Duodenal mucosa (tissue), 2 donors: ENCODE data around the gene UBR7.
"Not testable (repeated sequence)": the region's sequence is repeated elsewhere in the genome, so short reads cannot be mapped to it uniquely, and the experiment has no call there.

Experiments used
- H3K27ac ChIP-seq: one replicate; pipeline ENCODE4 v1.7.0; 2013; ENCODE audit warnings: low read depth, low read length
- H3K27me3 ChIP-seq, 2 donors: one replicate each; pipeline ENCODE4 v1.7.0; 2013; ENCODE audit warnings: low read length in 2 of 2, control low read depth in 1 of 2; ENCODE audit not compliant: insufficient read depth in 2 of 2, control insufficient read depth in 1 of 2
- H3K36me3 ChIP-seq, 2 donors: one replicate each; pipeline ENCODE4 v1.7.0; 2013; ENCODE audit warnings: low read length in 2 of 2, control low read depth in 1 of 2; ENCODE audit not compliant: insufficient read depth in 2 of 2, control insufficient read depth in 1 of 2
- H3K4me1 ChIP-seq, 2 donors: one replicate each; pipeline ENCODE4 v1.7.0; 2013; ENCODE audit warnings: low read length in 2 of 2, control low read depth in 1 of 2; ENCODE audit not compliant: insufficient read depth in 2 of 2, control insufficient read depth in 1 of 2
- H3K4me3 ChIP-seq, 2 donors: one replicate each; pipeline ENCODE4 v1.7.0; 2013; ENCODE audit warnings: low read length in 2 of 2, low read depth in 1 of 2
- H3K9ac ChIP-seq, 2 donors: one replicate each; pipeline ENCODE4 v1.7.0; 2013; ENCODE audit warnings: low read length in 2 of 2, low read depth in 1 of 2
- H3K9me3 ChIP-seq, 2 donors: one replicate each; pipeline ENCODE4 v1.7.0; 2013; ENCODE audit warnings: low read length in 2 of 2, control low read depth in 1 of 2; ENCODE audit not compliant: control insufficient read depth in 1 of 2

UBR7 gene

DNA sequence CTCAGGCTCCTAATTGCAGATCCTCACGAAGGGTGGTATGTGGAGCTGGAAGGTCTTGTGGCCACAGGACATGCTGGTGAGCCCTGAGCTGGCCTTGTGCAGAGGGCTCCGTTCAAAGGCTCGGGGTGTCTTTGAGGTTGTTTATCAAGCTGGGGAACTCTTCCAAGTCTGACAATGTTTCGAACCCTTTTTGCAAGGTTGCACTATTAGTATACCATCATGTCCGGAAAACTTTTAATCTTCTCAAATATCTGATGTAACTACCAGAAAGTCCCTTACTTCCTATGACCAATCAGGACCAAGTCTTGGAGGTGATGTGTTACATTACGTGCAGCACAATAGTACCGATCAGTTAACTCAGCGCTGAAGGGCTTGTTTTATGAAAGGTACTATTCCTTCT, 21.5 kb downstream of the UBR7 start:
- Histone ChIP-seq H3K27me3 (no peaks in the 10 kb centered on the region), H3K36me3 (peaks cover 20 to 39% of the 10 kb centered on the region in 2 donors), H3K4me1 (peaks cover 0 to 7% of the 10 kb centered on the region in 2 donors), H3K9me3 (no peaks in the 10 kb centered on the region), H3K4me3 (no peak overlapping the region), H3K27ac (no peak overlapping the region), H3K9ac (no peak overlapping the region)

- H3K4me1 ChIP-seq: peaks cover 0 to 7% of the 10 kb centered on the region in 2 donors
- no peak overlapping the region for H3K27ac ChIP-seq
- H3K4me3 ChIP-seq: peak overlapping the region in 1 of 2 donors; percentile 59
- no peak overlapping the region for H3K9ac ChIP-seq
- H3K27me3 ChIP-seq: no peaks in the 10 kb centered on the region
- H3K36me3 ChIP-seq: peaks cover 16 to 29% of the 10 kb centered on the region in 2 donors
- no peaks in the 10 kb centered on the region for H3K9me3 ChIP-seq
Observed at GRCh38 chr14:93230539-93230938, 23.5 kb downstream of the UBR7 start.

DNA sequence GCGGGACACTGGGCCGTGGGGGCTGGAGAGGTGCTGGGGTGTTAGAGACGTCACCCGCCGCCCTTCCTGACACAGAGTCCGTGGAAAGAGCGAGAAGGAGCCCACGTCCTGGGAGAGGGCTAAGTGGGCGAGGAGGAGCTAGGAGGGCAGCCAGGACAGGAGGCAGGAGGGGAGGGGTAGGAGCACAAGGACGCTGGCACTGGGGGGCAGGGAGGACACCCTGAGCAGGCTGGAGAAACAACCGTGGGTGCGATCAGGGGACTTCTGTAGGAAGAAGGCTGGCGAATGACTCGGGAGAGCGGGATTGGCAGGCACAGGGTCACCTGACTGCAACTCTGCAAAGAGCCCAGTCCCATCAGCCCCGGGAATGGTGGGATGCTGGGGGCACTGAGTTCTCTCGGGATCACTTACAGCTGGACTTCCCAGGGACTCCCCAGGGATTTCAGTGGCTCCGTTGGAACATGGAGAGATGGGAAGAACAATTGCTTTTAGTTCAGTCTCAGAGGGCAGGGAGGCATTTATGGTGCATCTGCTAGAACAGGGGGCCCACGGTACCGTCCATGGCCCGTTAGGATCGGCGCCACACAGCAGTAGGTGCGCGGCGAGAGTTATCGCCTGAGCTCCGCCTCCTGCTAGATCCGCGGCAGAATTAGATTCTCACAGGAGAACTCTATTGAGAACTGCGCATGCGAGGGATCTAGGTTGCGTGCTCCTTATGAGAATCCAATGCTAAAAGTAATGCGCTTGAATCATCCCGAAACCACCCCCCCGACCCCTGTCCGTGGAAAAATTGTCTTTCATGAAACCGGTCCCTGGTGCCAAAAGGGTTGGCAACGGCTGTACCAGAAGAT, 24.3 kb downstream of the UBR7 start:
- no peak overlapping the region for H3K9ac ChIP-seq

GRCh38 chr14:93232159-93232558, 25.1 kb downstream of the UBR7 start:
- Histone ChIP-seq H3K9me3 (no peaks in the 10 kb centered on the region), H3K9ac (no peak overlapping the region), H3K27ac (no peak overlapping the region), H3K27me3 (no peaks in the 10 kb centered on the region), H3K36me3 (peaks cover 13 to 17% of the 10 kb centered on the region in 2 donors), H3K4me3 (no peak overlapping the region), H3K4me1 (peaks cover 0 to 7% of the 10 kb centered on the region in 2 donors)

More for the DNA sequence above, 24.3 kb downstream of the UBR7 start:
- Histone ChIP-seq H3K27ac (no peak overlapping the region), H3K4me3 (peak overlapping the region; percentile 59 to 62), H3K36me3 (peaks cover 16 to 22% of the 10 kb centered on the region in 2 donors), H3K4me1 (peaks cover 0 to 7% of the 10 kb centered on the region in 2 donors), H3K27me3 (no peaks in the 10 kb centered on the region), H3K9me3 (no peaks in the 10 kb centered on the region)

DNA sequence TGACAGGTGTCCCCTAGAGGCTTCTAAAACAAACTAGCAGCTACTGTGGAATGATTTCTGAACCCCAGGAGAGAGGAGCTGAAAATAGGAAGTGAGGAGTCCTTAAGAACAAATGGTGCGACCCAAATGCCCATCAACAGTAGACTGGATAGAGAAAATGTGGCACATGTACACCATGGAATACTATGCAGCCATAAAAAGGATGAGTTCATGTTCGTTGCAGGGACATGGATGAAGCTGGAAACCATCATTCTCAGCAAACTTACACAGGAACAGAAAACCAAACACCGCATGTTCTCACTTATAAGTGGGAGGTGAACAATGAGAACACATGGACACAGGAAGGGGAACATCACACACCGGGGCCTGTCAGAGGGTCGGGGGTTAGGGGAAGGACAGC, 26.0 kb downstream of the UBR7 start:
- H3K9me3 ChIP-seq, H3K27ac ChIP-seq, H3K27me3 ChIP-seq, H3K36me3 ChIP-seq, H3K9ac ChIP-seq, H3K4me1 ChIP-seq, H3K4me3 ChIP-seq: not testable (repeated sequence)

DNA sequence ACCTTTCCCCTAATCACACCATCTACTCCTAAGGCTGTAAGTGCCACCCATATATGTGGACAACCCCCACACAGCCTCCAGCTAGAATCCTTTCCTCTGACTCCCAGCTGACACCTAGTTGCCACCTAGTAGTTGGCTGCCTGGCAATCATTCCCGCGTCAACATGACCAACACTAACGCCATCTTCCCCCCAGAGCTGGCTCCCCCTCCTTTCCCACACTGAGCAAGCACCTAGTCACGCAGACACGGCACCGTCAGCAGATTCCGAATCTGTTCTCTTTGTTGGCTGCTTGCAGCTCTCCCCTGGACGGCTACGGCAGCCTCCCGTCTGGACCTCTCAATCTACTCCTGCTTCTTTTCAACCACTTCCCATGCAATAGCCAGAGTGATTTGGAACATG, 27.7 kb downstream of the UBR7 start:
- peaks cover 0 to 7% of the 10 kb centered on the region in 2 donors for H3K4me1 ChIP-seq
- no peak overlapping the region for H3K27ac ChIP-seq
- no peaks in the 10 kb centered on the region for H3K27me3 ChIP-seq
- no peaks in the 10 kb centered on the region for H3K9me3 ChIP-seq
- H3K9ac ChIP-seq: no peak overlapping the region
- no peak overlapping the region for H3K4me3 ChIP-seq
- H3K36me3 ChIP-seq: peaks cover 0 to 2% of the 10 kb centered on the region in 2 donors

DNA sequence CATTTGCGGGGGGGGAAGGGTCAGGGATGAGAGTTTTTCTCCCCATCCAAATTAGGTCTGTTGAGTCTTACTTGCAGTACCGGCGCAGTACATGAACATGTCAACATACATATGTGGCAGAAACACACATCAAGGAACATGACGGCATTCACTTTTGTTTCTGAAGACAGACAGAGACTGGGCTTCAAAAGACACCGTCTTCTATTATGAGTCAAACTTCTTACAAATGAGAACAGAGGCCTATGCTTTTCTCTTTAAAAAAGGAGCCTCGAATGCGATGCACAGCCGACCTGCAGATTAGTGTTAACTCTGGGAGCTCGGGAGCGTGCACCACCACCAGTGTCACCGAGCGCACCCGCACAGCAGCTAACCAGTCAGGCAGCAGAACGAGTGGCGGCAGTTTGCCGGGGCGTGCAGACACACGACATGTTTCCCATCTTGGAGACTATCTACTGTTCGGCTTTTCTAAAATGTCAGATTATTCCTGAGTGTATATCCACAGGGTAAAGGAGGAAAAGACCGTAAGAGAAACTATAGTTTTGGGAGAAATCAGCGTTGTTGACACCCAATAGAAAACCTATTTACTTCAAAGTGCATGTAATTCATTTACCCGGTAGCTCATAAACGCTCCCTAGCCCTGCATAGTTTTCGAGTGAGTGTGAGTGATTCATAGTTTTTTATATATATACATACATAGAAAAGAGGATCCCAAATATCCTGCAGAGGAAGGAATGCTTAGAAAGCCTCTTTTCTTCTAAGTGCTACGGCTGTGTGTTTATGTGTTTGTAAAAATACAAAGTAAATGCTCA, 33.0 kb downstream of the UBR7 start:
- Histone ChIP-seq H3K4me3 (no peak overlapping the region), H3K27ac (no peak overlapping the region), H3K27me3 (no peaks in the 10 kb centered on the region), H3K4me1 (no peaks in the 10 kb centered on the region), H3K36me3 (peaks cover 23 to 31% of the 10 kb centered on the region in 2 donors), H3K9me3 (no peaks in the 10 kb centered on the region), H3K9ac (no peak overlapping the region)

DNA sequence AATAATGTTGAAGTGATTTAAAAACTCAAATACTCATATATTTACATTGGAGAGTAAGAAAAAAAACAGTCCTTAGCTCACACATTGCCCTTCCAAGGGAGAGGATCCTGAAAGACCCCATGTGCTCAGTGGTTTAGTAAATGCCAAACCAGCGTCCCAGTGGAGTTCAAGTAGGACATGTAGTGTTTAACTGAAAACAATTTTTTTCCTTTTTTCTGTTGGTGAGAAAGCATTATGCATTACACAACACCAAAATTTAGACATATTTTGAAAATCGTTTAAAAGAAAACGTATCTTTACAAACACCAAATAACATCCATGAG, 33.6 kb downstream of the UBR7 start:
- Histone ChIP-seq H3K9me3 (no peaks in the 10 kb centered on the region), H3K27me3 (no peaks in the 10 kb centered on the region), H3K4me3 (no peak overlapping the region), H3K9ac (no peak overlapping the region), H3K36me3 (peaks cover 25 to 37% of the 10 kb centered on the region in 2 donors), H3K27ac (no peak overlapping the region), H3K4me1 (no peaks in the 10 kb centered on the region)

- Histone ChIP-seq H3K36me3 (peaks cover 30 to 74% of the 10 kb centered on the region in 2 donors), H3K4me1 (no peaks in the 10 kb centered on the region), H3K9me3 (no peaks in the 10 kb centered on the region), H3K9ac (no peak overlapping the region), H3K27ac (no peak overlapping the region), H3K4me3 (no peak overlapping the region), H3K27me3 (no peaks in the 10 kb centered on the region)
Observed at GRCh38 chr14:93245764-93246420, 38.8 kb downstream of the UBR7 start.

- H3K27ac ChIP-seq: no peak overlapping the region
- no peaks in the 10 kb centered on the region for H3K27me3 ChIP-seq
- H3K9ac ChIP-seq: no peak overlapping the region
- peaks cover 29 to 81% of the 10 kb centered on the region in 2 donors for H3K36me3 ChIP-seq
- no peak overlapping the region for H3K4me3 ChIP-seq
- no peaks in the 10 kb centered on the region for H3K9me3 ChIP-seq
- no peaks in the 10 kb centered on the region for H3K4me1 ChIP-seq
Observed at GRCh38 chr14:93246534-93246933, 39.5 kb downstream of the UBR7 start.
